HG03103 (cell line): ENCODE measurements around the gene MOB1B.
"Not testable (repeated sequence)": the region's sequence is repeated elsewhere in the genome, so short reads cannot be mapped to it uniquely, and the experiment has no call there.

ENCODE experiments used
- ATAC-seq: cut with Tn5 transposase; IDR thresholded peaks from one replicate; pipeline ENCODE4 v1.9.1; 2021; ENCODE audit warnings: low read depth; ENCODE audit not compliant: unreplicated experiment

MOB1B gene

DNA sequence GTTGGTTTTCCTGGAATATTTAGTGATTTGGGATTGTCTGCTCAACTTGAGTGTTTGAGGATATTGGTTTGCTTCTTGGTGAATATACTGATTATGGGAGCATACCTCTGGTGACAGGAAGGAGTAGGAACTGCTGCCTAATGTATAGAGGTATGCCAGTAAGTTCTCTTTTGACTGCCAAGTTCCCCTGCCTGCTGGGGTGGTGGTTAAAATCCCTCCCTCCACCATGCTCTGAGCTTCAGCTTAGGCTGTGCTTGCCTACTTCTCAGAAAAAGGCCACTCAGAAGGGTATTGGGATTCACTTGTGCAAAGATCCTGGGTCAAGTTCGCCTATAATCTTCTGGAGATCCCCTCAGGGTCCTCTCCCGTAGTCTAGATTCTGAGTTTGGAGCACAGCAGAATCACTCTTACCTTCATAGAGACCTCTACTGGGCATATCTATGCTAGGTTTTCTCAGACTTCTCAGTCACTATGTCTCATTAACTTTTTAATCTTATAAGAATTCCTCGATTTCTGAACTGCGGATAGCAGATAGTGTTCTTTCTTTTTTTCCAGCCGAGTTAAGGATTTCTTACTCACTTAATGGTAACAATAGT, 46.6 kb downstream of the MOB1B start:
- ATAC-seq = peak; percentile 43

DNA sequence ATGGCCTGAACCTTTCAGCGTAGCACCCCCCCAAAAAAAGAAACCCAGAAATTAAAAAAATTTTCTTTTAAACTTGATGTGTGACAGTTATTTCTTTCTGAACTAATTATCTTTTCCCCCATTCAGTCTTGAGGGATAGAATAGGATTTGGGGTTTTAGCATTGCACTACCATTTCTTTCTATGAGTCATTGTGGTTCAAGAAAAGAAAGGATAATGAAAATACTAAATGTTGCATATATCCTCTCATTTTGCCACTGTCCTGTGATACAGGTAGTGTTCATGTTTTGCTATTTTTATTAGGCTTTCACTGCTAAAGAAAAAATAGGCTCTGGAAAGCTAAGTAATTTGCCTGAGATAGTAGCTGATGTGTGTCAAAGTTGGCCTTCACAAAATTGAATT, 51.9 kb downstream of the MOB1B start:
- peak; percentile 52 for ATAC-seq

DNA sequence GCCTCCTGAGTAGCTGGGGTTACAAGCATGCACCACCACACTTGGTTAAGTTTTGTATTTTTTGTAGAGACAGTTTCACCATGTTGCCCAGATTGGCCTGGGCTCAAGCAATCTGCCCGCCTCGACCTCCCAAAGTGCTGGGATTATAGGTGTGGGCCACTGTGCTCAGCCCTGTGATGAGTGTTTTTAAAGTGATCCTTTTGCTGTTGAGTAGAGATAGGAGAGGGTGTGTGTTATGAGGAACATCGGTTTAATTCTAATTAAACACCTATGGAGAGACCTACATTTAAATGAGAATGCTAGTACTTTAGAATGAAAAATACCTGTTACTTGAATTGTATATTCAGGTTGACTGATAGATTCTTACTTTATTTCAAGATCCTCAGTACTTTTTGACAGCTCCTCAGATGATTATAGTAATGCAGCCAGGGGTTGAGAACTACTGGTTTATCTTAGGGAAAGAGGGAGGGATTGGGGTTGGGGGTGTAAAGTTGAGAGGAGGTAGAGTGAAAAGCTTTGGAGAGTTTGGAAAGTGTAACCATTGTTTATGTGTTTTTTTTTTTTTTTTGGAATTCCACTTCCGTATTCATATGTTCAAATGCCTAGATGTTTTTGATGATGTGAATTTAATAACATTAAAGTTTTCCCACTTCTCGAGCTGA, 54.5 kb downstream of the MOB1B start:
- ATAC-seq = no peak

- ATAC-seq = no peak
Observed at GRCh38 chr4:70958681-70959080, 56.5 kb downstream of the MOB1B start.

DNA sequence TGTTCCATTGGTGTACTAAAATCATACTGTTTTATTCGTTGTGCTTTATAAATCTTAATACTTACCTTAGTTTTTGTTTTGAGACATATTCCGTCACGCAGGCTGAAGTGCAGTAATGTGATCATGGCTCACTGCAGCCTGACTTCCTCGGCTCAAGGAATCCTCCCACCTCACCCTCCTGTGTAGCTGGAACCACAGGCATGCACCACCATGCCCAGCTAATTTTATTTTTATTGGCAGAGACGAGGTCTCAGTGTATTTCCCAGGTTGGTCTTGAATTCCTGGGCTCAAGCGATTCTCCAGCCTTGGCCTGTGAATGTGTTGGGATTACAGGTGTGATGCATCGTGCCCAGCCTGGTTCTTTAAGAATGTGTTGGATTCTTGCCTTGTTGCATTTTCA, 66.9 kb downstream of the MOB1B start:
- ATAC-seq = no peak

GRCh38 chr4:70976252-70976651, 74.1 kb downstream of the MOB1B start:
- no peak for ATAC-seq

- ATAC-seq = peak; percentile 74
Observed at GRCh38 chr4:70979445-70980008, 77.4 kb downstream of the MOB1B start.

DNA sequence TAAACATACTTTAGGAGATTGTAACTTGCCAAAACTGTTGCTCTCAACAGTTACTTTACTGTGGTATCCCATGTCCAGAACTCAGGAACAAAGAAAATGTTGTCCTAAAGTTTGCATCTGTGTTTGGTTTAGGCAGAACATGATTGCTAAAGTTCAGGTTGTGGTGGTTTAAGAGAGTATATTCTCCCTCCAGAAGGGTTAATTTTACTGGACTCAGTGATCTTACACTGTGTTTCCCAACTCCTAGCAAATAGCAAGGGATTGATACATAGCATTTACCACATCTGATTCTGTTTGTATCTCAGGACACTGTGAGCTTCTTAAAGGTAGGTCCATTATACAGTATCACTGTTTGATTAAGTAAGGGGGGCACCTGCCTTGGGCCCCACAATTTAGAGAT, 78.0 kb downstream of the MOB1B start:
- ATAC-seq = no peak

DNA sequence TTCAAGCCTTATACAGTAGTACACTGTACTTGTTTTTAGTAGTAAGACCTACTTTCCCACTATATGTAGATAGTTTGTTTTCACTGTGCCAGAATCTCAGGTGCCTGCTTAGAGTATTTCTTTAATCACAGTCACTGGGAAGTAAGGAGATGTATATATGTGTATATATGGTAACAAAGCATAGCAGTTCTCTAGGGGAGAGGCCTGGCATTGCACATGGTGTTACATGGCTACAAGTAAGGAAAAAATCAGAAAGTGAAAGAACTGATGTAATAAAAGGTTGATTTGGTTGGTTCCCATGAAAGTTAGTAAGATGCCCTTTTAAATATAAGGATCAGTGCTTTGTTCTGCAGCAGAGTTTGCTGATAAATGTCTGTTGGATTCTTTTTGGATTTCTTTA, 81.9 kb downstream of the MOB1B start:
- ATAC-seq = no peak

- ATAC-seq = no peak
Observed at GRCh38 chr4:70984589-70984988, 82.4 kb downstream of the MOB1B start.

DNA sequence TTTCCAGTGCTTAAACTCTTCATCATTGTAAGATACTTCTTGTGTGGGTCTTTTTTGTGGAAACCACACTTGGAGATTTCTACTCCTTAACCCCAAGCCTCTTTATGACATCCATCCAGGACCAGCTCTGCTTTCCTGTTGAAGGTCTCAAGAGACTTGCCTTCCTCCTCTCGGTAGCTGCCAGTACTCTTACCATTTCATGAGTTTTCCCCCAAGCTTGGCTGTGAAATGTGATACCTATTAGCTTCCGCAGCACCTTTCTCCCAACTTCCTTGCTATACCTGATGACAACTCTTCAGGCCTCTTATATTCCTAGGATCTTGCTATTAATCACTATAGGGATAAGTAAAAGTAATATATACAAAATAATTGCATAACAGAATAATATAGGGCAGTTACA, 89.4 kb downstream of the MOB1B start:
- no peak for ATAC-seq

- ATAC-seq = no peak
Observed at GRCh38 chr4:70992391-70992881, 90.3 kb downstream of the MOB1B start.

DNA sequence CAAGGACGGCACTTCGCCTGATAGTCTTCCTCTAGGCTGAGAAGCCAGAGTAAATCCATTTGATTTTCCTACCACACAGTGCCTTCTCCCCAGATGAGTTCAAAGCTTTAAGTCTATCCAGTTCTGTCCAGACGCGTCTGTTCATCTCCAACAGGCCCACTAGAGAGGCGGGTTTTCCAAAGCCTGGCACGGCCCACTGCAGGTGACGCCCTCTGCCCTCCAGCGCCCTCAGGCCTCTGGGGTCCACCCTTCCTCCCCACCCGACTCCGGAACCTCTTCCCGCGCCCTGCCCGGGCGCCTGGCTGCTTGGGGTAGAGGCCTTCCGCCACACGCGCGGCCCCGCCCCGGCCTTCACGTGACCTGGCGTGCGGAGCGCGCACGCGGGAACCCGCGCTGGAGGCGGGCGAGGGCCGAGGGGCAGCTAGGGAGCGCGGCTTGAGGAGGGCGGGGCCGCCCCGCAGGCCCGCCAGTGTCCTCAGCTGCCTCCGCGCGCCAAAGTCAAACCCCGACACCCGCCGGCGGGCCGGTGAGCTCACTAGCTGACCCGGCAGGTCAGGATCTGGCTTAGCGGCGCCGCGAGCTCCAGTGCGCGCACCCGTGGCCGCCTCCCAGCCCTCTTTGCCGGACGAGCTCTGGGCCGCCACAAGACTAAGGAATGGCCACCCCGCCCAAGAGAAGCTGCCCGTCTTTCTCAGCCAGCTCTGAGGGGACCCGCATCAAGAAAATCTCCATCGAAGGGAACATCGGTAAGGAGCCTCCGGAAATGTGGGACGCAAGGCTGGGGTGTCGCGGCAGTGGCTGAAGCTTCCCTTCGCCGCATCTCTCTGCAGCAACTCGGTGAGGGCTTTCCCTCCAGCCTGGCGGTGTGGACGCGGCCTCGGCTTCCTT, 91.3 kb downstream of the MOB1B start, which contains the start of gene DCK:
TSS of gene DCK (plus strand) at position 469 of the 888 bp plus-strand sequence. CDS start at position 656, 187 bp downstream.
- ATAC-seq = peak; percentile 72

DNA sequence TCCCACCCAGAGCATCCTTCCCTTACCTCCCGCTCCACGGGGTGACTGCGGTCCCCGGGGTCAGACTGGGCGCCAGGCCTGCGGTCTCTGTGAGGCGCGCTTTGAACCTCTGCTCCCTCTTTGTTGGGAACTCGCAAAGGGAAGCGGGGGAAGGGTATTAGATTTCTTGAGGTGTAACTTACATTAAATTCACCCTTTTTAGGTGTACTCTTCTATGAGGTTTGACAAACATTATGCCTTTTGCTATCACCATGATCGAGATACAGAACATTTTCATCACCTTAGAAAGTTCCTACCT, 91.8 kb downstream of the MOB1B start:
- ATAC-seq = no peak

- ATAC-seq = peak; percentile 42
Observed at GRCh38 chr4:70994387-70995099, 92.4 kb downstream of the MOB1B start.

- no peak for ATAC-seq
Observed at GRCh38 chr4:70996018-70996360, 93.8 kb downstream of the MOB1B start.

DNA sequence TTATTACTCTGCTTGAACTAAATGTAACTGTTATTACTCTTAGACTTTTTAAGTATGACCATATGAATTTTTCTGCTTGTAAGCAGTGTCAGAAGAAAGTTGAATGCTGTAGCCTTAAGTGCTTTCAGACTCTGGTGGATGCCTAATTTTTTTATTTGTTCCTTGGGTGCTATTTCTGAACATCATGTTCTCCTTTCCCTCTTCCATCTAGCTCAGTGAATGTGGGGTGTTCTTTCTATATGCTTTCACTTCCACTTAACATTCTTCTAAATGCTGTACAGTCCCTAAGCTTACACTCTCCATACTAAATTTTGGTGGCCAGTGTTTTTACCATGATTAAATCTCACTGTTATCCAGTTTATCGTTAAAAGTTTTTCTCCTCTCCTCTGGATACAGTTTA, 94.9 kb downstream of the MOB1B start:
- ATAC-seq = no peak

DNA sequence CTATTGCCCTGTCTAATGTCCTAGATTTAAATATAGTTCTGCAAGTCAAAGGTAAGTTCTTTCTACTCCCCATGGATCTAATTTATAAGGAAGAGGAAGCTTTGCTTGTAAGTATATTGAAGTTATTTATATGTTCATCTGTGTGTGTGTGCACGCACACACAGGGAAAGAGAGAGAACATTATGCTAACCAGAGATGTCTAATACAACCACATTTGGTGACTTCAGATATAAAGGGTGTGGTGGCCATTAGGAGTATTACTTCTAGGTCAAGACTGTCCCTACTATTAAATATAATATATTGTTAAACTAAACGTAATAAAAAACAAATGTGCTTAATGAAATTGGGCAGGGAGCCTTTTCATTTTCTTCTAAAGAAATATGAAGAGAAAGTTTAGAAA, 95.4 kb downstream of the MOB1B start:
- no peak for ATAC-seq

DNA sequence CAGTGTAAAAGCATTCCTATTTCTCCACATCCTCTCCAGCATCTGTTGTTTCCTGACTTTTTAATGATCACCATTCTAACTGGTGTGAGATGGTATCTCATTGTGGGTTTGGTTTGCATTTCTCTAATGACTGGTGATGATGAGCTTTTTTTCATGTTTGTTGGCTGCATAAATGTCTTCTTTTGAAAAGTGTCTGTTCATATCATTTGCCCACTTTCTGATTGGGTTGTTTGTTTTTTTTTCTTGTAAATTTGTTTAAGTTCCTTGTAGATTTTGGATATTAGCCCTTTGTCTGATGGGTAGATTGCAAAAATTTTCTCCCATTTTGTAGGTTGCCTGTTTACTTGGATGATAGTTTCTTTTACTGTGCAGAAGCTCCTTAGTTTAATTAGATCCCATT, 97.5 kb downstream of the MOB1B start:
- ATAC-seq = not testable (repeated sequence)

DNA sequence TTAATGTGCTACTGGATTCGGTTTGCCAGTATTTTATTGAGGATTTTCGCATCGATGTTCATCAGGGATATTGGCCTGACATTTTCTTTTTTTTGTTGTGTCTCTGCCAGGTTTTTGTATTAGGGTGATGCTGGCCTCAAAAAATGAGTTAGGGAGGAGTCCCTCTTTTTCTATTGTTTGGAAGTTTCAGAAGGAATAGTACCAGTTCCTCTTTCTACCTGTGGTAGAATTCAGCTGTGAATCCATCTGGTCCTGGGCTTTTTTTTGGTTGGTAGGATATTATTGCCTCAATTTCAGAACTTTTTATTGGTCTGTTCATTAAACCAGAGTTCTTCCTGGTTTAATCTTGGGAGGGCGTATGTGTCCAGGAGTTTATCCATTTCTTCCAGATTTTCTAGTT, 99.2 kb downstream of the MOB1B start:
- not testable (repeated sequence) for ATAC-seq
